Effector CD8-positive, alpha-beta T cell (primary cell): ENCODE data around the gene C11orf68.
"Not testable (repeated sequence)": the region's sequence is repeated elsewhere in the genome, so short reads cannot be mapped to it uniquely, and the experiment has no call there.

Experiments used
- DNase-seq: peaks from one replicate; lab custom pipeline; 2025; lab: John Stamatoyannopoulos, UW

Gene C11orf68

DNA sequence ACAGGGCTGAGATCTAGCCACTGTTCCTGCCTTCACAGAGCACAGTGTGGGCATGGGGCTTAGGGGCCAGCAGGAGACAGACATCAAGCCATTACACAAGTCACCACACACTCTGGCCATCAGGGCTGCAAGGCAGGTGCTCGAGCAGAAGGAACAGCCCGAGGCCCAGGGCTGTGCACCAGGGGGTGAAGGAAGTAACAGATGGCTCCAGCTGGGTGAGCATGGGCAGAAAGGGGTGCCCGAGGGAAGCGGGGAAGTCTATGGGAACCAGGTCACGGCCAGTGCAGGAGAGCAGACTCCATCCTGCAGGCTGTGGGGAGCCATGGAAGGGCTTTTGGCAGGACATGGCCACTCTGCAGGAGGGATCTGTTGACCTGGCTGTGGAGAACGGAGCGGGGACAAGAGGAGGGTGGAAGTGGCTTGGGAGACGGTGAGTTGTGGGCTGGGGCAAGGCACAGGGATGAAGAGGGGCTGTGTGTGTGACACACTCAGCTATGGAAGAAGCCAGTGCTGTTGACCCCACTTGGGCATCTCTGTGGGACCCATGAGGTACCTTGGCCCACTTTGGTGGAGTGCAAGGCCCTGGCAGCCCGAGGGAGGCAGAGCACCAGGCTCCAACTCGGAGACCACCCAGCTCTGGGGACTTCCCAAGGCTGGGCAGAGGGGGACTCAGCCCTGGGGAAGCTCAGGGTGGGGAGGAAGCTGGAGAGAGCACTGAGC lies 3.6 kb downstream of the C11orf68 start:
- no peak for DNase-seq

DNA sequence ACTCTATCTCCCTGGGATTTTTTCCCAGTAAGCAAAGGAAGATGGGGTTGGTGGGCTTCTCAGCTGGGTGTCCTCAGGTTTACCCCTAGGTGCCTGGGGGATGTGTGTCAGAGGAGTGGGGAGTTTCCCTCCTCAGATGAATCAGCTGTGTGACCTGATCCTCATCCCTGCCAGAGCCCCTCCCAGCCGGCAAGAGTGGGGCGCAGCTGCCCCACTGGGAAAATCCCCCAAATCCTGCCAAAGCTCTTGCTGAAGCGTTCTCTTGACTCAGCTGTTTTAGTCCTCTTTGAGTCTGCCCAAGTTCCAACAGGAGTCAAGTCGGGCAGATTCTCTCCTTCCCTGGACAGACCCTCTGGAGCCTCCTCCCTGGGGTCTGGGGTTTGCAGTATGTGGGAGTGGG lies 6.0 kb downstream of the C11orf68 start:
- DNase-seq, result no peak

DNA sequence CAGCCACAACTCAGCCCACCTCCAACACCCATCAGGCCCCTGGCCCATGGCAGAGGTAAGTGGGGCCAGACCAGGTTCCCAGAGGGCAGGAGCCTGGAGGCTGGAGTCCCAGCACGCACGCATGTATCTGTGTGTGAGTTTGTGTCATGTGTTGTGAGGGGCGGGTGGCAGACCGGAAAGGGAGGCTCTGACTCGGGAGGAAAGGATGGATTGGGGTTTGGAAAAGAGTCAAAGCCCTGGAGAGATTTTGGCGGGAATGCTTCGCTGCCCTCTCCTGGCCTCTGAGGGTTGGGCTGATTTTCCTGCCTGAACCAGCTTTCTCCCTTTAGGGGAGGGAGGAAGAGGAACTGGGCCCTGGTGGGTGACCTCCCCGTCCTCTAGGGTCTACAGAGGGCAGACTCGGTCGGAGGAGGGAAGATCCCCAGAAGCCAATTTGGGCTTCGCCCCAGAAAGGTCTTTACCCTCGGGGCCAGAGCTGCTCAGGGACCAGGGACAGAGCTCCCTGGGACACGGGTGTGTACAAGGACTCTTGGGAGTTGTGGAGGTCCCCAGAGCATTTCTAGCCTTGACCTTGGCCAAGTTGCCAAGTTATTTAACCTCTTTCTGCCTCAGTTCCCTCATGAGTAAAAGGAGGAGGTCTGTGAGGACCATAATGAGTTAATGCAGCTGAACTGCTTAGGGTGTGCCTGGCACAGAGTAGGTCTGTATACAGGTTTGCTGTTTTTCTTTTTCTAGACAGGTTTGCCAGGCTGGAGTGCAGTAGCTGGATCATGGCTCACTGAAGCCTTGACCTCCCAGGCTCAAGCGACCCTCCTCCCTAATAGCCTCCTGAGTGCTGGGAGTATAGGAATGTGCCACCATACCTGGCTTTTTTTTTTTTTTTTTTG lies 6.9 kb downstream of the C11orf68 start:
- no peak for DNase-seq

DNA sequence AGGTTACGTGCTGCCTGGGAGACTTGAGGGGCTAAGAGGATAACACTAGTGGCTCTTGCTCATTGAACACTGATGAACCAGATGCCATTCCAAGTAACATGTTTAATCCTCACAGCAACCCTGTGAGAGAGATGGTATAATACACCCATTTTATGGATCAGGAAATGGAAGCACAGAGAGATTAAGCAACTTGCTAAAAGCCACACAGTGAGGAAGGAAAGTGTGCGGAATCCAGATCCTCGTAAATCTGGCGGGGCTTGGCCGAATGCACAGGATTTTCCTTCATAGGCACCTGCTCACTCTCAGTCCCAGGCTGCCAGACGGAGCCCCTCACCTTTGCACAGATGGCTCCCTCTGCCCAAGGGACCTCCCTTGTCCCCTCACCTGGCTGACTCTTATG lies 11.0 kb downstream of the C11orf68 start:
- no peak for DNase-seq

DNA sequence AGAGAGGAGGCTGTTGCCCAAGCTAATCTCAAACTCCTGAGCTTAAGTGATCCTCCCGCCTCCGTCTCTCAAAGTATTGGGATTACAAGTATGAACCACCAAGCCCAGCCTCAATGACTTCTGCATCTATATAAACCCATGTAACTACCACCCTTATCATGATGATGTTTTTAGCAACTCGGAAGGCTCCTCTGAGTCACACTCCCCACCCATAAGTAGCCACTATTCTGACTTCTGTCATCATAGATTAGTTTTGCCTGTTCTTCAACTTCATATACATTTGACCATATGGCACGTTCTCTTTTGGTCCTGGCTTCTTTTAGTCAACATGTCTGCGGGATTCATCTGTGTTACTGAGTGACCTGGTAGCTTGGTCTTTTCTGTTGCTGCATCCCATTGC lies 12.3 kb downstream of the C11orf68 start:
- DNase-seq, result no peak

DNA sequence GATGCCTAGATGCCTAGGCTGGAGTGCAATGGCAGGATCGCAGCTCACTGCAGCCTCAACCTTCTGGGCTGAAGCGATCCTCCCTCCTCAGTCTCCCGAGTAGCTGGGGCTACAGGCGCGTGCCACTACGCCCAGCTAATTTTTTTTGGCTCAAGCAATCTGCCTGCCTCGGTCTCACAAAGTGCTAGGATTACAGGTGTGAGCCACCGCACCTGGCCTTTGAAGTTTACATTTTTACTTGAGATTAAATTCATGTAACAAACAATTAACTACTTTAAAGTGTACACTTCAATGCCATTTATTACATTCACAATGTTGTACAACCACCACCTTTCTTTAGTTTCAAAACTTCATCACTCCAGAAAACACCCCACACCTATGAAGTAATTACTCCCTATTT lies 15.1 kb downstream of the C11orf68 start:
- no peak for DNase-seq

DNA sequence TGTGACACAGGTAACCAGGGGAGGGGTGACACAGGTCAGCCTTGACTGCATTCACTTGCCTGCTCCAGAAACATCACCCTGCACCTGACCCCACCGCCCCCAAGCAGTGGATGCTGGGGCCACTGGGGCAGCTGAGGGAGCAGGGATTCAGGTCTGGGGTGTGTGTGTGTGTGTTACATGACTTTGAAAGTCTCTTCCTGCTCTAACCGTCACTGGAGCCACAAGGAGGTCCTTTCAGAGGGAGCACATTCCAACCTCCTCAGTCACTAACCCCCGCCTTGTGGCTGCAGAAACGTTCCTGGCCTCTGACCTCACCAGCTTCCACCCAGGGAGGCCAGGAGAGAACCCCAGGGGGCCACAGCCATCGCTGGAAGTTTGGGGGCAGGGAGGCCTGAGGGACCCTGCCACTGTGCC lies 15.8 kb downstream of the C11orf68 start:
- DNase-seq, result no peak

DNA sequence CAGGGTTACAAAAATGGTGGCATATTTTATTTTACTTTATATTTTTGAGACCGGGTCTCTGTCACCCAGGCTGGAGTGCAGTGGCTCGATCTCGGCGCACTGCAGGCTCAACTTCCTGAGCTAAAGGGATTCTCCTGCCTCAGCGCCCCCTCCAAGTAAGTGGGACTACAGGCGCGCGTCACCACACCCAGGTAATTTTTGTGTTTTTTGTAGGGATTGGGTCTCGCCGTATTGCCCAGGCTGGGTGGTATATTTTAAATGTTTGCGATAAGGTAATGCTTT lies 18.0 kb downstream of the C11orf68 start:
- no peak for DNase-seq

DNA sequence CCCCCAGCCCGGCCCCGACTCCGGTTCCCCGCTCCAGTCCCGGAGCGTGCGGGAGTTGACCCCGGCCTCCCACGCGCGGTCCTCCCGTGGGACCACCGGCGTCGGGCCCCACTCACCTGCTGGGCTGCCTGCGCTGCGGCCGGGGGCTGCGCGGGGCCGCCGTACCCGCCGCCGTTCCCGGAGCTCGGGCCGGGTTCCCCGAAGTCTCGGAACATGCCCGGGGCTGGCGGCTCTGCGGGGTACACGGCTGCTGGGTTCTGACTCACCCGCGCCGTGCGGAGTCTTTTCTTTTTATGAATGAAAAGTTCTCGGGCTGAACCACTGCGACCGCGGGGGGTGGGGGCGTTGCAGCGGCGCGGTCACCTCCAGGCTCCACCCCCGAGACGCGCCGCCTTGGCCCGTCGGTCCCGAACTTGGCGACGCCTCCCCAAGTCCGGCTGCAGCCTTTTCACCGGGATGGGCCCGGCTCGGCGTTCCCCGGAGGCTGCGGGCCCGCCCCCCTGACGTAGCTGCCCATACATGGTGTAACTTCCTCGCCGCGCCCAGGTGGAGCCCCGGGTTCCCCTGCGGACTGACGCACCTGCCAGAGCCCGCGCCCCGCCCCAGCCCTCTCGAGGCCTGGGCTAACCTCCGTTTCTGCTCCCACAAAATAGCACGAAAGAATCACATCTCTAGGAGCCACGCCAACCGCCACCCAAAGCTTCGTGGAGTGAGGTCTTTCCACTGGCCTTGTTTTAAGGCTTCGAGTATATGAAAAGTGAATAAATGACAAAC lies 18.6 kb downstream of the C11orf68 start, which contains the start of gene FOSL1:
FOSL1 (minus strand) TSS at position 264 of the 774 bp plus-strand sequence; CDS start at position 215, 49 bp downstream.
- DNase-seq, result peak; percentile 89

DNA sequence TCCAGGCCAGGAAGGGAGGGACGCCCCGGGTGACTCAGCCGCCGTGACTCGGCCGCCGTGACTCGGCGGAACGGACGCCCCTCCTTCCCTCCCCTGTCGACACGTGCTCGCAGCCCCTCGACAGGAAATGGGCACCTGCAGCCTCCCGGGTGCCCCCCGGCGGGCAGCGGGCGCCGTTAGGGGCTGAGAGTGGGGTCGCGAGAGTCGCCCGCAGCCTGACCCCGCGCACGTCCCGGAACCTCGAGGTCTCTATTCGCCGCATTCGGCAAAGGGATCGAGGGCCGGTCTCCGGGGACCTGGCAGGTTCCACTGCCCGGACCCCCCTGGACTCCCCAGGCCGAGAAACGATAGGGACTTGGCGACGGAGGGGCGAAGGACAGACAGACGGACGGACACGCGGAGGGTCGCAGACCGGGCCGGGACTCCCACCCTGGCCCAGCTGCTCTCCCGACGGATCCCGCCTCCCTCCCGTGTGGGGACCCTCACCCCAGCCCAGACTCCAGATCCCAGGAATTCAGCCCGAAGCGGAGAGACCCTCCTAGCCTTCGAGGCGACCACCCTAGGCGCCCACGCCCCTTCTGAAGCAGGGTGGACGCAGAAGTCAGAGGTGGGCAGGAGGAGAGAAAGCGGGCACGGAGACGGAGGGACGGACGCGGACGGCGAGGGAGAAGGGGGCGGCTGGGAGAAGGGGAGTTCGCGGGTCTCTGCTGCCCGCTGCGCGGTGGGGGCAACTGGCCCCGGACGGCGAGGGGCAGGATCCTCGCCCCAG lies 19.3 kb downstream of the C11orf68 start:
- peak; percentile 30 for DNase-seq

DNA sequence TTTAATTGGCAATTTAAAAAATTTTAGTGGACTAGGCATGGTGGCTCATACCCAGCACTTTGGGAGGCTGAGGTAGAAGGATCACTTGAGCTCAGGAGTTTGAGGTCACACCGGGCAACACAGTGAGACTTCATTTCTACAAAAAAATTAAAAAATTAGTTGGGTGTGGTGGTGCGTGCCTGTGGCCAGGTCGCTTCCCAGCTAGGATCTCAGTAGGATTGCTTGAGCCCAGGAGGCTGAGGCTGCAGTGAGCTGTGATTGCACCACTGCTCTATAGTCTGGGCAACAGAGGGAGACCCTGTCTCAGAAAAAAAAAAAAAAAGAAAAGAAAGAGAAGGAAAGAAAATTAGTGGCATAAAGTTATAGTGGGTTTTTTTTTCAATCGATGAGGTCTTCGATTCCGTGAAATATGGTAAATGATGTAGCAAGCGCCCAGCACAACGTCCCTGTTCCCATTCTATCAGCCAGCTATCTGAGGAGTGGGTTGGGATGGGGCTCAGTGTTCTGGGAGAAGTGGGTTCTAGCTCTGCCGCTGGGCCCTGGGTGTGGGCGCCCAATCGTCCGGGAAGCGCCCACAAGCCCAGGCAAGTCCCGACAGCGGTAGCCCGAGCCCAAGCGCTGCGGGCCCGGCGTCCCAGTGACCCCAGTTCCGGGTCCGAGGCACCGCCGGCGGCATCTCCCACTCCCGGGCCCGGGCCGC lies 20.1 kb downstream of the C11orf68 start:
- no peak for DNase-seq

DNA sequence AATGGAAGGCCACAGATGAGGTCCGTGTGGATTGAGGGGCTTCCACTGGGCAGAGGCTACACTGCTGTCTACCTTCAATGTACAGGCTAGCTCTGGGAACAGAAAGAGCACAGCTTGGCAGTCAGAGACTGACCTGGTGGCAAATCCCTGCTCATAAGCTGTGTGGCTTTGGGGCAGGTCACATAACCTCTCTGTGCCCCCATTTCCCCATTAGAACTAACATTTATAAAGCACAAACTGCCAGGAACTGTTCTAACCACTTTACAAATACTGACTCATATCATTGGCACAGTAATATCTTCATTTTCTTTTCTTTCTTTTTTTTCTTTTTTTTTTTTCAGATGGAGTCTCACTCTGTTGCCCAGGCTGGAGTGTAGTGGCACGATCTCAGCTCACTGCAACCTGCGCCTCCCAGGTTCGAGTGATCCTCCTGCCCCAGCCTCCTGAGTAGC lies 21.8 kb downstream of the C11orf68 start:
- DNase-seq, result no peak

DNA sequence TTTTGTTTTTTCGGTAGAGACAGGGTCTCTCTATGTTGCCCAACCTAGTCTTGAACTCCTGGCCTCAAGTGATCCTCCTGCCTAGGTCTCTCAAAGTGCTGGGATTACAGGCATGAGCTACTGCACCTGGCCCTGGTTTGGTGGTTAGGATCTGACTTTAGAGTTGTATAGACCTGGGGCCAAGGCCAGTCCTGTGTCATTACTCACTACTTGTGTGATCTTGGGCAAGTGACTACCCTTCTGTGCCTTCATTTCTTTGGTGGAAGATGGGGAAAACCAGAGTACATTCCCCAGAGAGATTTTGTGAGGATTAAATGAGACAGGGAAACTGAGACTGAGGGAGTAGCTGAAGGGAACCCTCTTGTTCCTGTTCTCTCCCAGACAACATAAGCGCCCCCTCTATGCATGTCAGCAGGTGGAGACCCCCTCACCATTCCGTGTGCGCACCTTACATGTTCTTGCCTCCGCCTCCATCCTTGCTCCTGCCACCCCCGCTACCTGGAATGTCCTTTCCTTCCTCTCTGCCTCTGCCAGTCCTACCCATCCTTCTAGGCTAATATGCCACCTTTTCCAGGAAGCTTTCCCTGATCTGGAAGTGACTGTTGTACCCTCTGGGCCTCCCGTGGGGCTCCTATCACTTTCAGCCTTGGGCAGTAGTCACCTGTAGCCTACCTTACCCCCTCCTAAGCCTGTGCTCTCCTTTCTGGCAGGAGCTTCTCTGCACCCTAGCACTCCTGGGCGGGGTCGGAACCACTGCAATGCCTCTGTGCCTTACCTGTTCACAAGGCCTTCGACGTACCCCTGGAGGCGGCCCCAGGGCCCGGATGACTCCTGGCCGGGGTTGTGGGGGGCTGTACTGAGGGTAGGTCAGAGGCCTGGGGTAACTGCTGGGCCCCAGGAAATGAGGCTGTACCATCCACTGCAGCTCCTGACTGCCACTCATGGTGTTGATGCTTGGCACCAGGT lies 22.5 kb downstream of the C11orf68 start:
- DNase-seq, result no peak

DNA sequence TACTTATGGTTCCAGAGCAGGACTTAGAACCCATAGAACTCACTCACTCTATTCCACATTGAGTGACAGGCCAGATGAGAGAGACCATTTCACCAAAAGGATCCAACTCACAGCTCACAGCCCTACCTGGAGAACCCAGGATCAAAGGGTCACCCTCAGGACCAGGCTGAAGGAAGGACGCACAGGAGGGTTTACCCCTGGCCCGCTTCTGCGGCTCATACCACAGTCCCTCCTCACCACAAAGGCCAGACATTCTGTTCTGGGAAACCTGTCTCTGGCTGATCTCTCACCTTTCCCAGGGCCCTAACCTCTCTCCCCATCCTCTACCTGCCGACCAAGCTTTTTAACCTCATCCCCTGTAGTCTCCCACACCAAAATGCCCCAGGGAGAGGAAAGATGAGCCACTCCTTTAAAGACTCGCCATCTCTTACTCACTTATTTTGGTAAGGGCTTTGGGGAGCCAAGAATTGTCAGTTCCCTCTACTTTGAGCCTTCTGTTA lies 23.3 kb downstream of the C11orf68 start:
- no peak for DNase-seq

DNA sequence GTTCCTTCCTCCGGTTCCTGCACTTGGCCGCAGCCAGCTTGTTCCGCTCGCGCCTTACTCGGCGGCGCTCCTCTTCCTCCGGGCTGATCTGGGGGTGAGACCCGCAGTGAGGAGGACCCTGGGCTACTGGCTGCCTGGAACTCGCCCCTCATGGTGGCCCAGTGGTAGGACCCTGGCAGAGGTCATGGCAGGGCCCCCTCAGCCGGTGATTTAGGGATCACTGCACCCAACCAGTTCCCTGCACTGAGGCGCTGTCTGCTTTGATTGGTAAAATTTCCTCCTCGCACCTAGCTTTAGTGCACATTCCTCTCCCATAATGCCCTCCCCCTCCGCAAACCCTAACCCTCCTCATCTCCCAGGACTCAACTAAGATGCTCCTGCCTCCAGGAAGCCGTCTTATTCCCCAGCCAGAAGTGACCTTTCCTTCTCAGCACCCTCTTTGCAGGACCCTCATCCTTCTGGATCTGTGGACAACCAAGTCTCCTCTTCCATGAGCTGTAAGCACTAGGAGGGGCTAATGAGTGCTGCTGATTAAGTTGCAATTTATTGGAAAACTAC lies 24.7 kb downstream of the C11orf68 start:
- DNase-seq, result no peak

DNA sequence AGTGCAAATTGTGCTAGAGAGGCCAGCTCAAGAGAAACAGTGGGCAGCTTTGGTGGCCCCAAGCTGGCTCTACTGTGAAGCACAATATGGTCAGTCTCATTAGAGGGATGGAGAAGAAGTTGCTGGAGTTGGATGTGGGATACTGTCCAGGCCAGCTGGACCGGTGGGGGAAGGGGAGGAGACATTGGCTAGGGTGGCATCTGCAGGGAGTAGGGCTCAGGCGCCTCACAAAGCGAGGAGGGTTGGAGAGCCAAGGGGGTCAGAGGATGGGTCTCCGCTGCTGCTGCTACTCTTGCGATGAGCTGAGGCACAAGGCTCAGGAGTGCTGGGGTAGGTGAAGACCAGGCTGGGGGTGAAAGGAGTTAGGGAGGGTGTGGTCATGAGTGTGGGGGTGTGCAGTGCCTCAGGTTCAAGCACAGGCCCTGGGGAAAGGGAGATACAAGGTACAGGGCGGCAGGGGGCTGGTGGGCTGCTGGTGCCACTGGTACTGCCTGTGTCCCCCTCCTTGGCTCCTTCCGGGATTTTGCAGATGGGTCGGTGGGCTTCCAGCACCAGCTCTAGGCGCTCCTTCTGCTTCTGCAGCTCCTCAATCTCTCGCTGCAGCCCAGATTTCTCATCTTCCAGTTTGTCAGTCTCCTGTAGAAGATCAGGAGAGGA lies 26.1 kb downstream of the C11orf68 start:
- no peak for DNase-seq

DNA sequence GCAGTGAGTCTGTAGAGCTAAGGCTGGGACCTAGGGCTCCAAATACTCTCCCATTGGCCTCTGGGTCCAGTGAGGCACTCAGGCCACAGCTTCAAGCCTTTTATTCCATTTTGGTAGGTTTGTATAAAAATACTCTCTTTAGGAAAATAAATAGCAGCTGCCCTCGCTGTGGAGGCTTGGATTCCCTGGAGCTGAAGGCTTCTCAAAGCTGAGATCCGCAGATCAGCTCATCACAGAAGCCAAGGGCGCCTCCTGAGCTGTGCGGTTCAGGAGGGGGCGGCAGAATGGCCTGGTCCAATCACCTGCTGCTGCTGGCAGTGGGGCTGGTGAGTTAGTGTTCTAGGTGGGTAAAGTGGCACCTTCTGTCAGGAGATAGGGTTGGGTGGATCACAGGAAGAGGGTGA lies 26.7 kb downstream of the C11orf68 start:
- not testable (repeated sequence) for DNase-seq

DNA sequence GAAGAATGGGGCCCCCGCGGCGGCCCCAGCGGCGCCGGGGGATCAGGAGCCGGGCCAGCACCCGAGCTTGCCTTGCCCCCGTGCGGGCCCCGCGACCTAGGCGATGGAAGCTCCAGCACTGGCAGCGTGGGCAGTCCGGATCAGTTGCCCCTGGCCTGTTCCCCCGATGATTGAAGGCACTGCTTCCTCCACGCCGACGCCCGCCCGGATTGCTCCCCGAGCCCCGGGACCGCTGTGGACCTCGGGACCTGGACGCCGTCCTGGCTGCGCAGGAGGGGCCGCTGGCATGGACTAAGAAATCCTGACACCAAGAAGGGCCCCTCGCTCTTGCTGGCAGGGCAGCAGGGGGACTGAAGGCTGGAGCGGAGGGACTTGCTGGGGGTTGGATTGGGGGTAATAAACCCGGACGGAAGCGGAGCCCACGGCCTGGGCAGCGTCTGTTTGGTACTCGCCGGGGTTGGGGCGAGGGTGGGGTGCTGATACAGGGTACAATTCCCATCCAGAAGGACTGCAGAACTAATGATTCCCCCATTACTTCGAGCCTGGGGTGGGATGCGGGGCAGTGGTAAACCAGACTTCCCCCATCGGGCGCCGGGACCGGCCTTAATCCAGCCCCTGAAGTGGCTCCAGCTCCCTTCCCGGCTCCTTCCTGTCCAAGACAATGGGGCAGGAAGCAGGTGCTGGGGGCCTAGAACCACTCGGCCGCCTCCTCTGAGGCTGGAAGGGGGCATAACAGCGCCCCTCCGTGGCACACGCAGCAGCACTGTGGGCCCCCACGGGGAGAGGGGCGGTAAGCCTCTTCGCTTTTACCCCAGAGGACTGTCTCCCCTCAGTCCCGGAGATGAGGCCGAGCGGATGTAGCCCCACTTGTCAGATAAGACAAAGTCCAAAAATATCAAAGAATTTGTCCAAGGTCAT lies 27.4 kb downstream of the C11orf68 start:
- no peak for DNase-seq
